ENCODE data around the gene RYR2.

DNA sequence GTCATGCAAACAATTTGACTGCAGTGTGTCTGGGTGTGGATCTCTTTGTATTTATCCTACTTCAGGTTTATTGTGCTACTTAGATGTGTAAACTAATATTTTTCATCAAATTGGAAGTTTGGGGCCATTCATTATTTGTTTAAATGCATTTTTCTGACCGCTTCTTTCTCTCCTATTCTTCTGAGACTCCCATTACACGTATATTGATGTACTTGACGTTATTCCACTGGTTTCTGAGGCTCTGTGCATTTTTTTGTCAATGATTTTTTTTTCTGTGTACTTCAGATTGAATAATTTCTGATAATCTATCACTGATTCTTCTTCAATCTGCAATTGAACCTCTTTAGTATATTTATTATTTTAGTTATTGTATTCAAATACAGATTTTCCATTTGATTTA, 276.8 kb downstream of the RYR2 start:
- TF ChIP-seq, protein P1, sequence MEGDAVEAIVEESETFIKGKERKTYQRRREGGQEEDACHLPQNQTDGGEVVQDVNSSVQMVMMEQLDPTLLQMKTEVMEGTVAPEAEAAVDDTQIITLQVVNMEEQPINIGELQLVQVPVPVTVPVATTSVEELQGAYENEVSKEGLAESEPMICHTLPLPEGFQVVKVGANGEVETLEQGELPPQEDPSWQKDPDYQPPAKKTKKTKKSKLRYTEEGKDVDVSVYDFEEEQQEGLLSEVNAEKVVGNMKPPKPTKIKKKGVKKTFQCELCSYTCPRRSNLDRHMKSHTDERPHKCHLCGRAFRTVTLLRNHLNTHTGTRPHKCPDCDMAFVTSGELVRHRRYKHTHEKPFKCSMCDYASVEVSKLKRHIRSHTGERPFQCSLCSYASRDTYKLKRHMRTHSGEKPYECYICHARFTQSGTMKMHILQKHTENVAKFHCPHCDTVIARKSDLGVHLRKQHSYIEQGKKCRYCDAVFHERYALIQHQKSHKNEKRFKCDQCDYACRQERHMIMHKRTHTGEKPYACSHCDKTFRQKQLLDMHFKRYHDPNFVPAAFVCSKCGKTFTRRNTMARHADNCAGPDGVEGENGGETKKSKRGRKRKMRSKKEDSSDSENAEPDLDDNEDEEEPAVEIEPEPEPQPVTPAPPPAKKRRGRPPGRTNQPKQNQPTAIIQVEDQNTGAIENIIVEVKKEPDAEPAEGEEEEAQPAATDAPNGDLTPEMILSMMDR (conservative IDR thresholded peaks at IDR 0.05; ENCODE audit: low read depth, low read length), result no peak
- TF ChIP-seq EZH2 (IDR thresholded peaks at IDR 0.05; ENCODE audit: borderline replicate concordance, low read depth, low read length, poor library complexity, severe bottlenecking), result no peak

All from A673 (cell line).